ENCODE data around the gene TSPAN16.
"Not testable (repeated sequence)": the region's sequence is repeated elsewhere in the genome, so short reads cannot be mapped to it uniquely, and the experiment has no call there.

TSPAN16 gene

DNA sequence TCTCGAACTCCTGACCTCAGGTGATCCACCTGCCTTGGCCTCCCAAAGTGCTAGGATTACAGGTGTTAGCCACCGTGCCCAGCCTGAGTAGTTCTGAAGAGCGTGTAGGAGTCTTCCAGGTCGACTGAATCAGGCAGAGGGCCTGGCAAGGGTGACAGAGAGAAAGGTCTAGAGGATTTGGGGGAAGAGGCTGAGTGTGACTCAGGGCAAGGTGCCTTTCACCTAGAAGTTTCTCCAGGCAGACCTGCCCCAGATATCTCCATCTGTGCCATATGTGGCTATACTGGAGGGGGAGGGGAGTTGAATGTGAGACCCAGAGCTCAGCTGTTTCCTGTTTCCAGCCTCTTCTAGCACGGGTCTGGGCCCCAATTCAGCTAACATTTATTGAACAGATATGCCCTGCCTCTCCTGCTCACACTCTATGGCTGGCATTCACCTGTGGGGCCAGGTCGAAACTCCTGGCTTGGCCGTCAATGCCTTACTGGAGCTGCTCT, 51.6 kb downstream of the TSPAN16 start:
- no peak for DNase-seq

DNA sequence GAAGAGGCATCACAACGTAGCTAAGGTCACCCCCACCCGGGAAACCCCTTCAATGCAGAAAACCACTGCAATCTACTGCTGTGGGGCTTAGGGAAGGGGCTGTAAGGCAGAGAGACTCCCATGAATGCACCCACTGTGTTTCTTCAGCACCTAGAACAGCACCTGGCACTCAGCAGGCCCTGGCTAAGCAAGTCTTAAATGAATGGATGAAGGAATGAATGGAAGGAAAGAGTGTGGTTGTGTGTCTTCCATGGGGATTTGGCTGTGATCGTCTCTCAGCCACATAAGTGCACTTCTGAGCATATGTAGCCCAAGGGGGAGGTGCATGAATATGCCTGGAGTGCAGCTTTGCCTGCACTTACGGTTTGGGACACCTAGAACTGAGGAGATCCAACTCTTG, 53.2 kb downstream of the TSPAN16 start:
- no peak for DNase-seq

DNA sequence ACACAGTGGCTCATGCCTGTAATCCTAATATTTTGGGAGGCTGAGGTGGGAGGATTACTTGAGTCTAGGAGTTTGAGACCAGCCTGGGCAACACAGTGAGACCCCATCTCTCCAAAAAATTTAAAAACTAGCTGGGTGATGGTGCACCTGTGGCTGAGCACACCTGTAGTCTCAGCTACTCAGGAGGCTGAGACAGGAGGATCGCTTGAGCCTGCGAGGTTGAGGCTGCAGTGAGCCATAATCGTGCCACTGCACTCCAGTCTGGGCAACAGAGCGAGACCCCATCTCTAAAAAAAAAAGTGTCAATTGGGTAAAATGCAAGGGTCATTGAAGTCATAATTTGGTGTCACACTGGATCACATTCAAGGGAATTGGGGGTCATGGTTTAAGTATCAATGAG, 58.1 kb downstream of the TSPAN16 start:
- not testable (repeated sequence) for DNase-seq

- peak; percentile 88 for DNase-seq
Observed at GRCh38 chr19:11355160-11356073, 59.5 kb downstream of the TSPAN16 start, which contains the start of gene PLPPR2. Gene PLPPR2 (plus strand): TSS chr19:11355432. CDS start chr19:11357674, 2,242 bp downstream.

- DNase-seq, result no peak
Observed at GRCh38 chr19:11356074-11356397, 60.1 kb downstream of the TSPAN16 start.

DNA sequence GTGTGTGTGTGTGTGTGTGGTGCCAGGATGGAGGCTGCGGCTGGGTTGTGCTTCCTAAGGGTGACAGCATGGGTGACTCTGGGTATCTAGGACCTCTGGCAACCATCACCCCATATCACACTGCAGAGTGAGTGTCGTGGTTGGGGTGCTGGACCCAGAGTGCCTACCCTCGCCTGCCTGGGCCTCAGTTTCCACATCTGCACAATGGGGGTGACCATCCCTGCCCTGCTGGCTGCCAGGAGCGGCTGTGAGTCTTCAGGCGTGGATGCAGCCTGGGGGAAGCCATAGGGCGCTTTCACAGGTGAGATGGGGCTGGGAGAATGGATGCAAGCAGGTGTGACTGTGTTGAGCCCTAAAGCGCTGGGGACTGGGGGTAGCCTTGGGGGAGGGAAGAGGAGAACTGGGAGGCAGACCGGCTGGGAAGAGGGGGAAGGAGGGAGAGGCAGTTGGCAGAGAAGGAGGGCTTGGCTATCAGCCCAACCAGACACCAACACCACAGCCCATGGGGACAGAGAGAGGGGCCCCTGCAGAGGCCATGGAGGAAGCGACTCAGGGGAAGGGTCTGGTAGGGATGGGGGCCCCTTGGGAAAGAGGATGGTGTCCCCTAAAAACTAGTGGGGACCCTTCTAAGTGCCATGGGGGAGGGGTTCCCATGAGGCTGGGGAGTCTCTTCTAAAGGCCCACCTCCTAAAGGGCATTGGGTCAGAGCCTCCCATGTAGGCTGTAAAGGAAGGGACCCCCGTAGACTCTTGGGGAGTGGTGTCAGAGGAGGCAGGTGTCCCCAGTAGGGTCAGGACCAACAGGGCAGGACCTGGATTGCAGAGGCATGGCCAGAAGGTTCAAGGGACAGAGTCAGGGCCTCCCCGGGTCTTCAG, 61.0 kb downstream of the TSPAN16 start:
- no peak for DNase-seq

- no peak for DNase-seq
Observed at GRCh38 chr19:11359421-11359820, 63.5 kb downstream of the TSPAN16 start.

GRCh38 chr19:11361037-11361770, 65.2 kb downstream of the TSPAN16 start:
- DNase-seq, result no peak

GRCh38 chr19:11361771-11362731, 66.1 kb downstream of the TSPAN16 start:
- DNase-seq, result no peak

- no peak for DNase-seq
Observed at GRCh38 chr19:11363881-11364280, 67.9 kb downstream of the TSPAN16 start.

- no peak for DNase-seq
Observed at GRCh38 chr19:11364296-11364904, 68.4 kb downstream of the TSPAN16 start.

DNA sequence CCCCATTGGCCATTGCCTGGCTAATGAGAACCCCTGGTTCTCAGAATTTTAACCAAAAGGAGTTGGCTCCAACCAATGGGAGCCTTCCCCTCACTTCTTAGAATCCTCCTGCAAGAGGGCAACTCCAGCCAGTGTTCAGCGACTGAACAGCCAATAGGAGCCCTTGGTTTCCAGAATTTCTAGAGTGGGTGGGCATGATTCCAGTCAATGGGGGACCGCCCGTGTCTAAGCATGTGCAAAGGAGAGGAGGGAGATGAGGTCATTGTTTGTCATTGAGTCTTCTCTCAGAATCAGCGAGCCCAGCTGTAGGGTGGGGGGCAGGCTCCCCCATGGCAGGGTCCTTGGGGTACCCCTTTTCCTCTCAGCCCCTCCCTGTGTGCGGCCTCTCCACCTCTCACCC, 69.0 kb downstream of the TSPAN16 start:
- DNase-seq, result no peak
